Measurements from ENCODE around the gene FUOM. TPM values are rescaled to one million over a fixed set of nuclear protein-coding genes. Genes with fewer than 3 reads are reported as not detected.

FUOM gene
- total RNA-seq, 1 donor from 2014 or later = 38.5 TPM

- Histone ChIP-seq H3K27me3 (peaks cover 27% of the 10 kb centered on the region), H3K4me1 (peaks cover 9 to 18% of the 10 kb centered on the region in 2 donors), H3K9me3 (no peaks in the 10 kb centered on the region), H3K4me3 (no peak overlapping the region), H3K27ac (no peak overlapping the region), H3K36me3 (no peaks in the 10 kb centered on the region)
- no peak for DNase-seq (ENCODE audit: low spot score in 2 of 2)
- TF ChIP-seq, protein P1, sequence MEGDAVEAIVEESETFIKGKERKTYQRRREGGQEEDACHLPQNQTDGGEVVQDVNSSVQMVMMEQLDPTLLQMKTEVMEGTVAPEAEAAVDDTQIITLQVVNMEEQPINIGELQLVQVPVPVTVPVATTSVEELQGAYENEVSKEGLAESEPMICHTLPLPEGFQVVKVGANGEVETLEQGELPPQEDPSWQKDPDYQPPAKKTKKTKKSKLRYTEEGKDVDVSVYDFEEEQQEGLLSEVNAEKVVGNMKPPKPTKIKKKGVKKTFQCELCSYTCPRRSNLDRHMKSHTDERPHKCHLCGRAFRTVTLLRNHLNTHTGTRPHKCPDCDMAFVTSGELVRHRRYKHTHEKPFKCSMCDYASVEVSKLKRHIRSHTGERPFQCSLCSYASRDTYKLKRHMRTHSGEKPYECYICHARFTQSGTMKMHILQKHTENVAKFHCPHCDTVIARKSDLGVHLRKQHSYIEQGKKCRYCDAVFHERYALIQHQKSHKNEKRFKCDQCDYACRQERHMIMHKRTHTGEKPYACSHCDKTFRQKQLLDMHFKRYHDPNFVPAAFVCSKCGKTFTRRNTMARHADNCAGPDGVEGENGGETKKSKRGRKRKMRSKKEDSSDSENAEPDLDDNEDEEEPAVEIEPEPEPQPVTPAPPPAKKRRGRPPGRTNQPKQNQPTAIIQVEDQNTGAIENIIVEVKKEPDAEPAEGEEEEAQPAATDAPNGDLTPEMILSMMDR (IDR thresholded peaks at IDR 0.05) = no peak
- intact Hi-C loops (cut with DNase I) = no loop called here
These were observed 20.5 kb downstream of the FUOM start for GRCh38 chr10:133337370-133337725.

DNA sequence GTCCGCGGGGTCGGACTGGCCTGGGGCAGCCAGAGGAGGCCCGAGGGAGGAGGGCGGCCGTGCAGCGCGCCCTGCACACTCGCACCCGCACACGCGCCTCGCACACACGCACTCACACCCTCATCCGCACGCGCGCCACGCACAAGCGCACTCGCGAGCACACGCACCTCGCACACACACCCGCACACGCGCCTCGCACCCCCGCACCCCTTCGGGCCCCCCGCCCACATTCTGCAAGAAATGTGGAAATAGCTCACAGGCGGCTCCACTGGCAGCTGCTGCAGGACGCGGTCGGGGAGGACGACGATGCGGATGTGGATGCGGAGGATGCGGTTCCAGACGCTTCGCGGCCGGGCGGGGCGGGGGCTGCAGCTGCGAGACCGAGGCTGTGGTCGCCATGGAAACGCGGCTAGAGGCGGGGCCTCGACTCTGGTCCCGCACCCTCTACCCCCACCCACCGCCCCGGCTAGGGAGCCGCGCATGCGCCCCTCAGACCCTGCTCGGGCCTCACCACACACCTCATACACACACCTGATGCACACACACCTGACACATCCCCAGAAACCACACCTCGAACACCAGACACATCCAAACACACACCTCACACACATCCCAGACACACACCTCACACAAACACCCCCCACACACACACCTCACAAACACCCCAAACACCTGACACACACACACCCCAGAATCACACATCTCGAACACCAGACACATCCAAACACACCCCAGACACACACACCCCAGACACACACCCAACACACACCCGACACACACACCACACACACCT, 21.0 kb downstream of the FUOM start, which contains the start of gene CALY:
Gene CALY (minus strand): TSS at position 320 of the 793 bp plus-strand sequence. CDS start 7,907 bp downstream, outside the sequence.
- H3K9me3 ChIP-seq = no peaks in the 10 kb centered on the region
- H3K4me3 ChIP-seq = peak within 1 kb of the TSS; percentile 34 to 59
- TF ChIP-seq, protein P1 (IDR thresholded peaks at IDR 0.05) = no peak
- H3K36me3 ChIP-seq = no peaks in the 10 kb centered on the region
- peaks cover 27% of the 10 kb centered on the region for H3K27me3 ChIP-seq
- H3K27ac ChIP-seq = no peak within 1 kb of the TSS
- H3K4me1 ChIP-seq = peaks cover 9 to 18% of the 10 kb centered on the region in 2 donors
- DNase-seq (ENCODE audit: low spot score in 2 of 2) = no peak
- intact Hi-C loops (cut with DNase I) = no loop called here

DNA sequence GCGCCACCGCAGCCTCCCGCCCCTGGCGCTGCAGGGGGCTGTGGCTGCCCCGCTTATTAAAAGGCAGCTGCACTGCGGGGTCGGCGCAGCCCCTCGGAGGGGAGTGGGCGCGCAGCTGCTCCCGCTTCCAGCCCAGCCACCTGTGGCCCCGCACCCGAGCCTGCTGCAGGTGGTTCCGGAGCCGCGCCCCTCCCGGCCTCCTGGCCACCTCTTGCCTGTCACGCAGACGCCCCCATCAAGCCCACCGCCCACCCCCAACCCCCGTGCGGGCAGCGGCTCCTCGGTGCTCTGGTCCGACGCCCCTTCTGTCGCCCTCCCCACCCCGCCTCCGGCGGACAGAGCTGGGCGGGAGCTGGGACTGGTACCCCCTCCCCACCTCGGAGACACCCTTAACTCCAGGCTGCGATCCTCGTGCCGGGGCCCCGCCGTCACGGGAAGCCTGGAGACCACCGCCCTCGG, 21.7 kb downstream of the FUOM start:
- H3K27ac ChIP-seq = no peak overlapping the region
- H3K9me3 ChIP-seq = no peaks in the 10 kb centered on the region
- intact Hi-C loops (cut with DNase I) = no loop called here
- peaks cover 9 to 18% of the 10 kb centered on the region in 2 donors for H3K4me1 ChIP-seq
- peaks cover 27% of the 10 kb centered on the region for H3K27me3 ChIP-seq
- H3K4me3 ChIP-seq = peak overlapping the region; percentile 34 to 59
- no peak for DNase-seq (ENCODE audit: low spot score in 2 of 2)
- no peaks in the 10 kb centered on the region for H3K36me3 ChIP-seq
- TF ChIP-seq, protein P1 (IDR thresholded peaks at IDR 0.05) = no peak

- no peak for DNase-seq (ENCODE audit: low spot score in 2 of 2)
- Histone ChIP-seq H3K27me3 (peaks cover 27% of the 10 kb centered on the region), H3K27ac (no peak overlapping the region), H3K36me3 (no peaks in the 10 kb centered on the region), H3K4me3 (peak overlapping the region; percentile 34 to 59), H3K4me1 (peaks cover 9 to 18% of the 10 kb centered on the region in 2 donors), H3K9me3 (no peaks in the 10 kb centered on the region)
- TF ChIP-seq, protein P1 (IDR thresholded peaks at IDR 0.05) = no peak
- intact Hi-C loops (cut with DNase I) = no loop called here
These were observed 22.3 kb downstream of the FUOM start for GRCh38 chr10:133335246-133336117.

- Histone ChIP-seq H3K9me3 (no peaks in the 10 kb centered on the region), H3K36me3 (no peaks in the 10 kb centered on the region), H3K4me3 (peak overlapping the region; percentile 34 to 59), H3K4me1 (peaks cover 9 to 18% of the 10 kb centered on the region in 2 donors), H3K27me3 (peaks cover 27% of the 10 kb centered on the region), H3K27ac (no peak overlapping the region)
- intact Hi-C loops (cut with DNase I) = loop anchor here (5.0 kb wide), 1 partner anchor 38 kb away; the partner anchor contains the start of gene ECHS1
- DNase-seq (ENCODE audit: low spot score in 2 of 2) = no peak
- TF ChIP-seq, protein P1 (IDR thresholded peaks at IDR 0.05) = no peak
These were observed 23.1 kb downstream of the FUOM start for GRCh38 chr10:133334503-133335245.
